Astrocyte of the cerebellum (primary cell): ENCODE measurements around the gene SERPINF2.
A peak's percentile ranks its signal among the peaks of the same experiment; 100 is the strongest.

ENCODE experiments used
- DNase-seq: peaks from one replicate; pipeline ENCODE4 v3.0.0-alpha.2; 2011; ENCODE audit warnings: low read depth
- H3K4me3 ChIP-seq: 2 replicates; pipeline ENCODE4 v1.5.1; 2011; ENCODE audit warnings: mild to moderate bottlenecking, low read depth, low read length, moderate library complexity
- in situ Hi-C: cut with HindIII; loops from 2 replicates; pipeline ENCODE4 v1.10.0; 2017; ENCODE audit warnings: low sequenced_read_pairs
- TF ChIP-seq, protein P1 (sequence below): IDR thresholded peaks from 2 replicates; pipeline ENCODE4 v1.5.1; 2012; ENCODE audit warnings: low read length, low read depth, moderate library complexity, mild to moderate bottlenecking; ENCODE audit errors: missing control alignments

SERPINF2 gene

DNA sequence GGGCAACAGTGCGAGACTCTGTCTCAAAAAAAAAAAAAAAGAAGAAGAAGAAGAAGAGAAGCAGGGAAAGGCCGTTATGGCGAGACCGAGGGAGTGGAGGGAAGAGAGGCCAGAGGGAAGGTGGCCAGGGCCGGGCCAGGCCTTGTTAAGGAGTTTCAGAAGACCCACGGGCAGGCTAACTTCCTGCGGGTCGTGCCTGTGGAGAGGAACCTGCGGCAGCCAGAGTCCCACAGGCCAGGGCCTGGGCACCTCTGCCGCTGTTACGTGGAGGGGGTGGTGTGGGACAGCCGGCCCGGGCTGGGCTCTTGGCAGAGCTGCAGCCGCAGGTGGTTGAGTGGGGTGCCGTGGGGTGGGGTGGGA is 12.7 kb upstream of the SERPINF2 start:
- in situ Hi-C loops = no loop called here
- H3K4me3 ChIP-seq = no peak overlapping the region
- TF ChIP-seq, protein P1, sequence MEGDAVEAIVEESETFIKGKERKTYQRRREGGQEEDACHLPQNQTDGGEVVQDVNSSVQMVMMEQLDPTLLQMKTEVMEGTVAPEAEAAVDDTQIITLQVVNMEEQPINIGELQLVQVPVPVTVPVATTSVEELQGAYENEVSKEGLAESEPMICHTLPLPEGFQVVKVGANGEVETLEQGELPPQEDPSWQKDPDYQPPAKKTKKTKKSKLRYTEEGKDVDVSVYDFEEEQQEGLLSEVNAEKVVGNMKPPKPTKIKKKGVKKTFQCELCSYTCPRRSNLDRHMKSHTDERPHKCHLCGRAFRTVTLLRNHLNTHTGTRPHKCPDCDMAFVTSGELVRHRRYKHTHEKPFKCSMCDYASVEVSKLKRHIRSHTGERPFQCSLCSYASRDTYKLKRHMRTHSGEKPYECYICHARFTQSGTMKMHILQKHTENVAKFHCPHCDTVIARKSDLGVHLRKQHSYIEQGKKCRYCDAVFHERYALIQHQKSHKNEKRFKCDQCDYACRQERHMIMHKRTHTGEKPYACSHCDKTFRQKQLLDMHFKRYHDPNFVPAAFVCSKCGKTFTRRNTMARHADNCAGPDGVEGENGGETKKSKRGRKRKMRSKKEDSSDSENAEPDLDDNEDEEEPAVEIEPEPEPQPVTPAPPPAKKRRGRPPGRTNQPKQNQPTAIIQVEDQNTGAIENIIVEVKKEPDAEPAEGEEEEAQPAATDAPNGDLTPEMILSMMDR = no peak
- DNase-seq = no peak

DNA sequence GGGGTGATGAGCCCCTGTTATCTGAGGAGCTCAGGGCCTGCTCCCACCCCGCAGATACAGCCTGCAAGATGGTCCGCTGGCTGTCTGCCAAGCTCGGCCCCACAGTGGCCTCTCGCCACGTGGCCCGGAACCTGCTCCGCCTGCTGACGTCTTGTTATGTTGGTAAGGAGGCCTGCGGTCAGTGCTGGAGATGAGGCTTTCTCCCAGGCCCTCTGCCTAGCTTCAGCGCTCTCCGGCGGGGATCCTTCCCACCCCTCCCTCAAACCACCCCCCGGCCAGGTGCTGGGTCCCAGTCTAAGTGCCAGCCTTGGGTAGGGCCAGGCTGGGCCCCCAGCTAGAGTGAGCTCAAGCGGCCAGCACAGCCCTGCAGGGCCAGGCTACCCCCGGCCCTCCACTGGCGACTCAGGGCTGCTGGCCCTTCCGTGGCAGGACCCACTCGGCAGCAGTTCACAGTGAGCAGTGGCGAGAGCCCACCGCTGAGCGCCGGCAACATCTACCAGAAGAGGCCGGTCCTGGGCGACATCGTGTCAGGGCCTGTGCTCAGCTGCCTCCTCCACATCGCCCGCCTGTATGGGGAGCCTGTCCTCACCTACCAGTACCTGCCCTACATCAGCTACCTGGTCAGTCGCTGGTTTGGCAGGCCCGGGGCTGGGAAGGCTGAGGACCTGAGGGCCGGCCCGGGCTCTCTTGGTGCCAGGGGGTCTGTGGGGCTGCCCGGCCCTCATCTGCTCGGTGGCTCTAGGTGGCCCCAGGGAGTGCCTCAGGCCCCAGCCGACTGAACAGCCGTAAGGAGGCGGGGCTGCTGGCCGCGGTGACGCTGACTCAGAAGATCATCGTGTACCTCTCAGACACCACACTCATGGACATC is 12.1 kb upstream of the SERPINF2 start:
- in situ Hi-C loops = no loop called here
- TF ChIP-seq, protein P1 = no peak
- no peak overlapping the region for H3K4me3 ChIP-seq
- DNase-seq = peak; percentile 39

DNA sequence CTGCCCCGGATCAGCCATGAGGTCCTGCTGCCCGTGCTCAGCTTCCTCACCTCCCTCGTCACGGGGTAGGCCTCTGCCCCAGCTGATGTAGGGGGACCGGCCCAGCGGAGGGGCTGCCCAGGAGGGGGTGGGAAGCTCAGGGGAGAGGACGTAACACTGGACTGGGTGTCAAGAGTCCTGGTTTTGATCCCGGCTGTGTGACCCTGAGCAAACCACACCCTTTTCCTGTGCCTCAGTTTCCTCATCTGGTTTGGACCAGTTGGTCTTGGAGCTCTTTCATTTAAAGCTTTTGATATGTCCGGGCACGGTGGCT is 11.5 kb upstream of the SERPINF2 start:
- H3K4me3 ChIP-seq = no peak overlapping the region
- DNase-seq = no peak
- TF ChIP-seq, protein P1 = no peak
- in situ Hi-C loops = no loop called here

DNA sequence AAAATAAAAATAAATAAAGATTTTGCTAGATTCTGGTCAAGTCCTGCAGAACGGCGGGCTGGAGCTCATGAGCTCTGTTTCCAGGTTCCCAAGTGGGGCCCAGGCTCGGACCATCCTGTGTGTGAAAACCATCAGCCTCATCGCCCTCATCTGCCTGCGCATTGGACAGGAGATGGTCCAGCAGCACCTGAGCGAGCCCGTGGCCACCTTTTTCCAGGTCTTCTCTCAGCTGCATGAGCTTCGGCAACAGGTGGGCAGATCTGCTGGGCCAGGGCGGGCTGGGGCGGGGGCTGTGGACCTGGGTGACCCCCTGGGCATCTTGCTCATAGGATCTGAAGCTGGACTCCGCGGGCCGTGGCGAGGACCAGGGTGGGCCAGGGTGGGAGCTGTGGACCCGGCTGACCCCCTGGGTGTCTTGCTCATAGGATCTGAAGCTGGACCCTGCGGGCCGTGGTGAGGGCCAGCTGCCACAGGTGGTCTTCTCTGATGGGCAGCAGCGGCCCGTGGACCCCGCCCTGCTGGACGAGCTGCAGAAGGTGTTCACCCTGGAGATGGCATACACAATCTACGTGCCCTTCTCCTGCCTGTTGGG is 10.3 kb upstream of the SERPINF2 start:
- in situ Hi-C loops = no loop called here
- TF ChIP-seq, protein P1 = no peak
- H3K4me3 ChIP-seq = no peak overlapping the region

DNA sequence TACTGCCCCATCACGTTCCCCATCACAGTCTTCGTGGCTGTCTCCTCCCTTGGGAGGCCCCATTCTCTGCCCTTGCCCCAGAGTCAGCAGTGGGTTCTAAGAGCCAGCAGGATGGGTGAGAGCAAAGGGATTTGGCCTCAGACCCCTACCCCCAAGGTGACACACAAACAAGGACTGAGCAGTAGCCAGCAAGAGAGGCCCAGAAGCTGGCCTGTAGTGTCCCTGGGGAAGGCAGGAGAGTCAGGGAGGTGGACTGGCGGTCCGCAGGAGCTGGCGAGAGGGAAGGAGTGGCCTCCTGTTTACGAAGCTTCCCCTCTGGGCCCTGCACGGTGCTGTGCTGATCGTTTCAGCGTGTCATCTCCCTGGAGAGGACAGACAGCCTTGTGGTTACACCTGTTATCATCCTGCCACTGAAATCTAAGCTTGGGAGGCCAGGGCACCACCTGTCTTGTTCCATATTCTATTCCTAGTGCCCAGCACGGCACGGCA is 9.8 kb upstream of the SERPINF2 start:
- TF ChIP-seq, protein P1 = no peak
- DNase-seq = no peak
- H3K4me3 ChIP-seq = no peak overlapping the region
- in situ Hi-C loops = no loop called here

More for the DNA sequence above, 10.3 kb upstream of the SERPINF2 start:
- no peak for DNase-seq

DNA sequence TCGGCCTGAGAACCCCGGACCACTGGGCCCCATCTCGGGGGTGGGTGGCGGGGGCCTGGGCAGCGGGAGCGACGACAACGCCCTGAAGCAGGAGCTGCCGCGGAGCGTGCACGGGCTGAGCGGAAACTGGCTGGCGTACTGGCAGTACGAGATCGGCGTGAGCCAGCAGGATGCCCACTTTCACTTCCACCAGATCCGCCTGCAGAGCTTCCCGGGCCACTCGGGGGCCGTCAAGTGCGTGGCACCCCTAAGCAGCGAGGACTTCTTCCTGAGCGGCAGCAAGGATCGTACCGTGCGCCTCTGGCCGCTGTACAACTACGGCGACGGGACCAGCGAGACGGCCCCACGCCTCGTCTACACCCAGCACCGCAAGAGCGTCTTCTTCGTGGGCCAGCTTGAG is 8.9 kb upstream of the SERPINF2 start:
- in situ Hi-C loops = no loop called here
- DNase-seq = no peak
- H3K4me3 ChIP-seq = no peak overlapping the region
- TF ChIP-seq, protein P1 = no peak
